CD4-positive, alpha-beta T cell treated with Interleukin-1 beta for 1 hour (primary cell): ENCODE measurements around the gene AAMDC.

Source experiments
- DNase-seq, 2 donors: peaks; one replicate each; pipeline ENCODE4 v3.0.0-alpha.2; 2020 to 2022

The AAMDC gene

DNA sequence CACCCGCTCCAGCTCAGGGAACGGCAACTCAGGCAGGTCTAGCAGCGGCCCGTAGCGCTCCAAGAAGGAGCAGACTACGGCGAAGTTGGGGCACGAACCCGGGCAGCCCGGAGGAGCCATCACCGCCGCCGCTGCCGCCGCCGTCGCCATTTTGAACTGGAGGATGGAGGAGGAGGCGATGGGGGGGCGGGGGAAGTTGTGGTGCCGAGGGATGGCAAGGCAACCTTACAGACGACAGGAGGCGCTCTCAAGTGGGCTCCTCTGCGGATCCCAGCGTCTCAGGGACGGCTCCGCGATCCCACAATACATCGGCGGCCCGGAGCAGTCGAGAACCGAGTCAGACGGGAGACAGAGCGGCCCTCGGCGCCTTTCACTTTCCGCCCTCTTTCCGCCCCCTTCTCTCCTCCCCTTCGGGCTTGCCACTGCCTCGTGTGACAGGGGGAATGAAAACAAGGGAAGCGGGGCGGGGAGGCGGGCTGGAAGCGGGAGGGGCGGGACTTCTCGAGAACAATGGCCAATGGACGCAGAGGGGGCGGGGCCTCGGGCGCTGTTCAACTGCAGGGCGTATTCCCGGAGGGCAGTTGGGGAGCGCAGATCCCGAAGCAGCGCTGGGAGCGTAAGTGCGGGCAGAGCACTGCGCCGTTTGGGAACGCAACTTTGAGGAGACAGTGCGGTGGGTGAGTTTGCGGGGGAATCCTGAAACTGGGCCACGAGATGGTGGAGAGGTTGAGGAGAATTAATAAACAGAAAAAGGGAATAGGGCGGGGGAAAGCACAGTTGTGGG is at the start of gene AAMDC, which contains the start of gene RSF1:
TSS of gene AAMDC (plus strand) at position 580 of the 784 bp plus-strand sequence. CDS start 21,353 bp downstream, outside the sequence.
TSS of gene RSF1 (minus strand) at position 158 of the 784 bp plus-strand sequence. CDS start at position 150, 8 bp downstream.
- DNase-seq: peak; percentile 97 to 98

DNA sequence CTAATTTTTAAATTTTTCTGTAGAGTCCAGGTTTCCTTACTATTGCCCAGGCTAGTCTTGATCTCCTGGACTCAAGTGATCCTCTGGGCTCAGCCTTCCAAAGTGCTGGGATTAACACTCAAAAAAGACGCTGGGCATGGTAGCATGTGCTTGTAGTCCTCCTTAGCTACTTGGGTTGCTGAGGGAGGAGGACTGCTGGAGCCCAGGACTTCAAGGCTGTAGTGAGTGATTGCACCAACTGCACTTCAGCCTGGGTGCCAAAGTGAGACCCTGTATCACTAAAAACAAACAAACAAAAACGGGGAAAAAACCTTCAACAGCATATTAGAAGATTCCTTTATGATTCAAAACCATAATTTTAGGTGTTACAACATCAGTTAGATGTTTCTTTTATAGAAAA is 45.0 kb upstream of the AAMDC start:
- DNase-seq: no peak

DNA sequence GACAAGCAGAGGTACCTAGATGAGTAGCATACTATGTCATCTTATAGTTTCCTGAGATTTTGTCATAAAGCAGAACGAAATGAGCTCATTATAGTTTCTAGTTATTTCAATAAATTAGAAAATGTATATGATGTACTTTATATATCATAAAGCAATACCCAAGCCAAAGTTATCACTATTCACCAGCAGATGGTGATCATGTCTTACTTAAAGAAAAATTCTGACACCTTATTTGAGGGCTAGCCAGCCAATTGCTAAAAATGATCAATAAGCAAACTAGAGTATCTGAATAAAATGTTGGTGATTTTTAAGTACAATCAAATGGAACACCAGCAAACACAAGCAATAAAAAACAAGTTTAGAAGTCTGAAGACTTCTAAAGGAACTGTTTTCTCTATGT is 44.5 kb upstream of the AAMDC start:
- peak in 1 of 2 donors; percentile 48 for DNase-seq

DNA sequence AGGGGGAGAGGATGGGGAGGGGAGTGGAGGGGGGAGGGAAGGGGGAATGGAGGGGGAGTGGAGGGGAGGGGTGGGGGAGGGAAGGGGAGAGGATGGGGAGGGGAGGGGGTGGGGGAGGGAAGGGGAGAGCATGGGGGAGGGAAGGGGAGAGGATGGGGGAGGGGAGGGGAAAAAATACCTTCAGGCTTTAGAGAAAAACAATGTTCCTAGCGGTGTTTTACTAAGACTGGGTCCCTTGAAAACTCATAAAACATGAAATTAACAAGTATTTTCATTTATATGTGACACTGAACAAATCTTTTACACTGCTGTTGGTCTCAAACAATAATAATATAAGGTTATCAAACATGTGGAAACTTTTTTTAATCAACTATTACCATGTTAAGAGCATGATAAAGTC is 42.8 kb upstream of the AAMDC start:
- DNase-seq: no peak

DNA sequence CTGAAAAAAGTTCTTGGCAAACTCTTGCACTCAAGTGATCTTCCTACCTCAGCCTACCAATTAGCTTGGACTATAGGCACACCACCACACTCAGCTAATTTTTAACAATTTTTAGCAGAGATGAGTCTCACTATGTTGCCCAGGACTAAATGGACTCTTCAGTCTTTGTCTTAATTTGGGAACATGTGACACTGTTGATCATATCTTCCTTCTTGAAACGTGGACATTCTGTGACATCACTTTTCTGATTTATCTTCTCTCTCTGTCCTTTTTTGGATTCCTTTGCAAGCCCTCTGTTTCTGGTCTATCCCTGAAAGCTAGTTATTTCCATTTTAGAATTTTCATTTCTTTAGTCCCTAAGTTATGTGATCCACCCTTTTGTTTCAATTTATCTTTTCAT is 42.4 kb upstream of the AAMDC start:
- DNase-seq: no peak

DNA sequence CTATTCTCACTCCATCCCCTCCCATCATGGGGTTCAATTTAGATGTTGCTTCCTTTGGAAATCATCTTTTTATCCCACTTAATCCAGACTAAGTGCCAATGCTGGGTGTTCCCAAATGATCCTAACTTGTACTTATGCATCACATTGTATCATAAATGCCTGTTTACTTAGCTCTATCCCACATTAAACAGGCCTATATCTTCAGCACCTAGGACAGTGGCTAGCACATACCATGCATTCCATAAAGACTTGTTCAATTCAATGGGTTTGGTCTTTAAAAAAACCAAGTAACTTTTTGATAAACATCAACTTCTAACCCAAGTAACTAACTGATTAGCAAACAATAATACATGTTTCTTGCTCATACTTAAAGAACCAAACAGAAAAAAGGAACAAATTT is 41.0 kb upstream of the AAMDC start:
- no peak for DNase-seq

DNA sequence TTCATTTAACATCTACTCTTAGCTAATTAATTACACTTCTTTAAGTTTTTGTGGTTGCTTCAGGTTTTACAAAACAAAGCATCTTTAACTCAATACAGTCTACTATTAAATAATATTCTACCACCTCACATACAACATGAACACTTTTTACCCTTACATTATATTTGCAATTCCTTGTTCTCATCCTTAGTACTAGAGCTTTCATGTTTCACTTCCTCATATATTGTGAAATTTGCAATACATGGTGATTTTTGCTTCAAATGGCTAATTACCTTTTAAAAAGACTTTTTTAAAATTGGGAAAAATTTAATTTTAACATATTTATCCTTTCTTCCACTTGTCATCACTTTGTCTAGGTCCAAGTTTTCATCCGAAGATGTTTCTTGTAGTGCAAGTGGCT is 37.9 kb upstream of the AAMDC start:
- no peak for DNase-seq

DNA sequence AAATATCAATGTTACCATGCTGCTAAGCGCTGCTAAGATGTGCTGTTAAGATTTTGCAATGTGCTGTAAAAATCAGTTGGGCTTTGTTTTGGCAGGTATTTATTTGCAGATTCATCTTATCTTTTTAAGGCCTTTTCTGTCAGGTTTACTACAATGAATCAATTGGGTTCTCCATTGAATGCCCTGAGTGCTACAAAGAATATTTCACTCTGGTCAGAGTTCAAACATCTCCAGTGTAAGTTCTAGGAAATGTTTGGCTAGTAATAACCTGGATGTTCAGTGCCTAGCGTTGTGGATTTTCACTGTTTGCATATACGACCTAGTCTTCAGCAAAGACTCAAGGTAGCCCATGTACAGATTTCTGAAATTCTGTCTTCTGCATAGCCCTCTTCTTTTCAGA is 36.4 kb upstream of the AAMDC start:
- DNase-seq: no peak

DNA sequence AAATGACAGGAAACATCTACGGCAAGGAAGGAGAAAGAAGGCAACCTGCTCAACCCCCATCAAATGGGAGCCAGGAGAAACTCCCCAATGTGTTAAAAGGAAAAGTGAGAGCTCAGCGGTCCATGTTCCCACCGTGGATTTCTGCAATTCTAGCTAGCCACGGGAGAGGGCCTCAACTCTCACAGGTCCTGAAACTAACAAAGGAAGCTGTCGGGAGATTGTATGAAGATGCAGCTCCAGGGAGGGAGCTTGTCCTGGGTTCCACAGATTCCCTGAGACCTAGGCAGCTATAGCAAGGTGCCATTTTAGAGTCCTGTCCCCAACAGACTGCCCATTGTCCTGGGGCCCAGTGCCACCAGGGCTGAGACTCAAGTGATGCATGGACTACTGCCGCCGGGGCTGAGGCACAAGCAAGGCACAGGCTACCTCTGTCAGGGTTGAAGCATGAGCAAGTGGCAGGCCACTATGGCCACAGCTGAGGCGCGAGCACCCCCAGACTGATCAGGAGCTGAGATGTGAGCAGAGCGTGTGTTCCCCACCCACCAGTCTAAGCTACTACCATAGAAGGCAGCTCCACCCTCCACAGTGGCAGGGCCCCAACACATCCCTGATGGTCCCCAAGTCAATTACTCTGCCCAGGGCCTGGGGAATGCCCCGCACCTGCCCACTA is 31.7 kb upstream of the AAMDC start:
- DNase-seq: no peak

DNA sequence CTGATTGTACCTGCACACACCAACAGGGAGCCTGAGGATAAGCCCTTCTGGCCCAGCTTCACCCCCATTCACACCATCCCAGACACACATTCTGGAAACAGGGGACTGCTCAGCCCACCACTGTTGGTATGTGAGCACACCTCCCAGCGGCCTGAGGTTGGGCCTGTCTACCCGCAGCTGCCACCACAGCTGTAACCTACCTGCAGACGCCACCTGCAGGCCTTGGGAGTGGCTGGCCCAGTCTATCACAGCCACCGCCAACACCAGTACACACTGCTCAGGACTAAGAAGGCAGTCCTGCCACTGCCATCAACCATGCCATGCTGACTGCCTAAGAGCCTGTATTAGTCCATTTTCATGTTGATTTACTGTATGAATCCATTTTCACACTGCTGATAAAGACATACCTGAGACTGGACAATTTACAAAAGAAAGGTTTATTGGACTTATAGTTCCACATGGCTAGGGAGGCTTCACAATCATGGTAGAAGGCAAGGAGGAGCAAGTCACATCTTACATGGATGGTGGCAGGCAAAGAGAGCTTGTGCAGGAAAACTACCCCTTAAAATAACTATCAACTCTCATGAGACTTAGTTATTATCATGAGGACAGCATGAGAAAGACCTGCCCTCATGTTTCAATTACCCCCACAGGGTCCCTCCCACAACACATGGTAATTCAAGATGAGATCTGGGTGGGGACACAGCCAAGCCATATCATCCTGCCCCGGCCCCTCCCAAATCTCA is 31.0 kb upstream of the AAMDC start:
- no peak for DNase-seq

DNA sequence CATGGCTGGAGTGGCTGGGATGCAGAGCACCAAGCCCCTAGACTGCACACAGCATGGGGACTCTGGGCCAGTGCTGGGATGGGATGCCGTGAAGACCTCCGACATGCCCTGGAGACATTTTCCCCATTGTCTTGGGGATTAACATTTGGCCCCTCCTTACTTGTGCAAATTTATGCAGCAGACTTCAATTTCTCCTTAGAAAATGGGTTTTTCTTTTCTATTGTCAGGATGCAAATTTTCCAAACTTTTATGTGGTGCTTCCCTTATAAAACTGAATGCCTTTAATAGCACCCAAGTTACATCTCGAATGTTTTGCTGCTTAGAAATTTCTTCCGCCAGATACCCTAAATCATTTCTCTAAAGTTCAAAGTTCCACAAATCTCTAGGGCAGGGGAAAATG is 29.6 kb upstream of the AAMDC start:
- no peak for DNase-seq

DNA sequence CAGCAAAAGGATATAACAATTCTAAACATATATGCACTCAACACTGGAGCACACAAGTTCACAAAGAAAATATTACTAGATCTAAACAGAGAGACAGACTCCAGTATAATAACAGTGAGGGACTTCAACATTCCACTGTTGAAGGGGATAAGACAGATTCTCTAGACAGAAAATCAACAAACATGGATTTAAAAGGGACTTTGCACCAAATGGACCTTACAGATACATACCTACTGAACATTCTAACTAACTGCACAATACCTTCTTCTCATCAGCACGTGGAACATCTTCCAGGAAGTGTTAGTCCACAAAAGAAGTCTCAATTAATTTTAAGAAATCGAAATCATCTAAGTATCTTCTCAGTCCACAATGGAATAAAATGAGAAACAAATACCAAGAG is 27.0 kb upstream of the AAMDC start:
- DNase-seq: no peak

DNA sequence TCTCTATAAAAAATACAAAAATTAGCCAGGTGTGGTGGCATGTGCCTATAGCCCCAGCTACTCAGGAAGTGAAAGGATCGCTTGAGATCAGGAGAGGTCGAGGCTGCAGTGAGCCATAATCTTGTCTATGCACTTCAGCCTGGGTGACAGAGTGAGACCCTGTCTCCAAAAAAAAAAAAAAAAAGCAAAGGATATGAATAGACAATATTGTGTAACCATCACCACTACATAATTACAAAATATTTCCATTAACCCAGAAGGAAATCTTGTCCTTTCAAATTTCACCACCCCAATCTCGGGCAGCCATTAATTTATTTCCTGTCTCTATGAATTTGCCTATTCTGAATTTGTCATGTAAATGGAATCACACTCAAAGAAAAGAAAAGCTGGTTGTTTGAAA is 21.6 kb upstream of the AAMDC start:
- no peak for DNase-seq

DNA sequence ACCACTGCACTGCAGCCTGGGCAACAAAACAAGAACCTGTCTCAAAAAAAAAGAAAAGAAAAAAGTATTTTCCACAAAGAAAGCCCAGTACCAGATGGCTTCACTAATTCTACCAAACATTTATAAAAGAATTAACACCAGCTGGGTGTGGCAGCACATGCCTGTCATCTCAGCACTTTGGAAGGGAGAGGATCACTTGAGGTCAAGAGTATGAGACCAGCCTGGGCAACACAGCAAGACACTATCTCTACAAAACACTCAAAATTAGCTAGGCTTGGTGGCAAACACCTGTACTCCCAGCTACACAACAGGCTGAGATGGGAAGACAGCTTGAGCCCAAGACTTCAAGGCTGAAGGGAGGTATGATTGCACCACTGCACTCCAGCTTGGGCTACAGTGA is 20.5 kb upstream of the AAMDC start:
- no peak for DNase-seq

DNA sequence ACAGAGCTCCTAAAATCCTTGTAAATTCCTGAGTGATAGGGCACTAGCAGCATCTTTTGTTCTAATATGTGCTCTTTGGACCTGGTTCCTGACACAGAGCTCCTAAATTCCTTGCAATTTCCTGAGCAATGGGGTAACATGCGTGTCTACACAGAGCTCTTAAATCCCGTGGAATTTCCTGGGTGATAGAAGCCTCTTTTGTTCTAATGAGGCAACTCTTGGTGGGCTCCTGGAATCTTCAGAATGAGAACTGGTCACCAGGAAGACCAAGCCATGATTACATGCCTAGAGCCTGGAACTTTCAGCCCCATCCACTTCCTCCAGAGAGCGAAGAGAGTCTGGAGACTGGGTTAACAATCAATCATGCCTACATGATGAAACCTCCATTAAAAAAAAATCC is 19.5 kb upstream of the AAMDC start:
- no peak for DNase-seq

DNA sequence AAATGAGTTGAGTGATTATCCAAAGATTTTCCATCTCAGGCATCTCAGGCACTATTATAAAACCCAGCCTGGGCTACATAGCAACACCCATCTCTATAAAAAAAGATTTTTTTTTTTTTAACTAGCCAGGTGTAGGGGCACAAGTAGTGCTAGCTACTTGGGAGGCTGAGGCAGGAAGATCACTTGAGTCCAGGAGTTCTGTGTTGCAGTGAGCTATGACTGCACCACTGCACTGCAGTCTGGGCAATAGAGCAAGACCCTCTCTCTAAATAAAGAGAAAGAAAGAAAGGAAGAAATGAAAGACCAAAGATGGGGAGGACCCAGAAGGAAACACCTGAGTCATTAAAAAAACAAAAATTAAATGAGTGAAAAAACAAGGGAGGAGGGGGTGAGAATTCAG is 14.5 kb upstream of the AAMDC start:
- no peak for DNase-seq

DNA sequence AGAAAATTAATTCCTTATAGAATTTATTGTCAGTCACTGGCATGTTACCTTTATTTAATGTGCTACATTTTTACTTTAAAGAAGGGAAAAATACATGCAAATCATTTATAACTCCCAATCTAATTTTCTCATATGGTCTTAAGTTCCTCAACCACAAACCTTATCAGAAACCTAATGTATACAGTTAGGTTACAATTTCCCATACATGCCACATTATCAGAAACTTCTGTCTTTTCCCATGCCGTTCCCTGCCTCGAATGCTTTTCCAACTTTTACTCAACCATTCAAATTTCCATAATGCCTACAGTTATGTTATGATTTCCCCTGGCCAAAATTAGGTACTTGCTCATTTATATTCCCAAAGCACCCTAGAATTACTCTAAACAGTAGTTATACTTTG is 14.0 kb upstream of the AAMDC start:
- DNase-seq: no peak

DNA sequence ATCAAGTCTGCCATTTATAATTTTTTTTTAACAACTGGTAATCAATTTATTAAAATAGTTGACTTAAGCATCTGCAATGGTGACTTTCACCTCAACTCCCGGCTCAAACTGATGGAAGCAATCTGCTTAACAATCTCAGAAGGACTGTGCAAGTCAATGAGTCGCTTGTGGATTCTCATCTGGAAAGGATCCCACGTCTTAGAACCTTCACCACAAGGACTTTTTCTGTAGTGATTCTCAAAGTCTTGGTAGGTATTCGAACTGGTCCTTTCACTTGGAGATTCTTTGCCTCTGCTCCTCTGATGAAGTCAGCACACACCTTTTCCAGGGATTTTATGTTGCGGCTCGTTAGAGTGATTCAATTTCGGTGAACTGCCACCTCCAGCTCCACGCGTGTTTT is 7.7 kb upstream of the AAMDC start:
- no peak for DNase-seq

DNA sequence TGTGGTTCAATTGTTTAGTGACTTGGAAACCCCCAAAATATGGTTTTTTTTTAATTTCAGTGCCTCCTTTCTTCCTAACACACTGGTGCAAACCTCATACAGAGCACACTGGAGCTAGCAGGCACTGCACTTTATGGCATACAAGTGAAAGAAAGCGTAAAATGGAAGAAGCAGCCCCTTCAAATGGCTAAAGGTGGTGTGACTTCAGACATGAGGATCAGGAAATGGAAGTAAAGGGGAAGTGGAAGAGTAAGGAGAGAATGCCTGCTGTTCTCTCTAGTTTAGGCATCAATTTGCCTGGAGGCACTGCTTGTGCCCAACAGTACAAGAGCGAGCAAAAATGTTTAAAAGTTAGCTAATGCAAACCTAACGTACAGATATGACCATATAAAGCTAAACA is 6.1 kb upstream of the AAMDC start:
- no peak for DNase-seq

DNA sequence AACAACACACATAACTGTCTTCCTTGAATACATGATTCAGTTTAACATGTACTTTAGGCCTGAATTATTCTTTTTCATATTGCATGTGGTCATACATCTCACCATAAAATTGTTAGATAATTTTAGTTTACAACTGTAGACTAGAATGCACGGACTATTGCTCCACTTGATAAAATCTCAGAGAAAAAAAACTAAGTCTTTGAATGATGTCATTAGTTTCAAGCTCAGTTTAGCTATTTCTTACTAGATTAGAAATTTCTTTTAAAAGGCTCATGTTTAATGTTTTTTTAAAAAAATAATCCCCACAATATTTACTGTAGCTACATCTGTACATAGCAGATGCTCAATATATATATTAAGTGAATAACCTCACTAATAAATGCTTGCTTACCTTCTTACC is 5.5 kb upstream of the AAMDC start:
- no peak for DNase-seq

DNA sequence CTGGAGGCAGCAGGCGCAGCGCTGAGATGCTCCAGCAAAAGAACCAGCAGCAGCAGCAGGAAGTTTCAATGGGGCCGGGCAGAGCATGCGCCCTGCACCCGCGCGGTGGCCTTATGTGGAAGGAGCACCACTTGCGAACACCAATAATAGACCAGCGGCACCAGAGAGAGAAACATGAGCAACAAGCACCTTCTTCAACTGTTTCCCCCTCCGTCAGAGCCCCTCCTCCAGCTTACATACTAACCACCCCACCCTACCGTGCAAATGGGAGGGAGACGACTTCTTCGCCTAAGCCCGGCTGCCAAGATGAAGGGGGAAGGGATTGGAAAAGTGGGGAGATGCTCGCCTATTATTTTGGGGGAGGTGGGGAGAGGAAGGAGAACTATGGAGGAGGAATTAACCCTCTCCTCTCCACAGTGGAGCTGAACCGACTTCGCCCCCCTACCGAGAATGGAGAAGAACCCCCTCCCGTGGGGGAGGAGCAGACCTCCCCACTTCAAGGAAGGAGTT is 1.5 kb upstream of the AAMDC start:
- DNase-seq: peak; percentile 84

DNA sequence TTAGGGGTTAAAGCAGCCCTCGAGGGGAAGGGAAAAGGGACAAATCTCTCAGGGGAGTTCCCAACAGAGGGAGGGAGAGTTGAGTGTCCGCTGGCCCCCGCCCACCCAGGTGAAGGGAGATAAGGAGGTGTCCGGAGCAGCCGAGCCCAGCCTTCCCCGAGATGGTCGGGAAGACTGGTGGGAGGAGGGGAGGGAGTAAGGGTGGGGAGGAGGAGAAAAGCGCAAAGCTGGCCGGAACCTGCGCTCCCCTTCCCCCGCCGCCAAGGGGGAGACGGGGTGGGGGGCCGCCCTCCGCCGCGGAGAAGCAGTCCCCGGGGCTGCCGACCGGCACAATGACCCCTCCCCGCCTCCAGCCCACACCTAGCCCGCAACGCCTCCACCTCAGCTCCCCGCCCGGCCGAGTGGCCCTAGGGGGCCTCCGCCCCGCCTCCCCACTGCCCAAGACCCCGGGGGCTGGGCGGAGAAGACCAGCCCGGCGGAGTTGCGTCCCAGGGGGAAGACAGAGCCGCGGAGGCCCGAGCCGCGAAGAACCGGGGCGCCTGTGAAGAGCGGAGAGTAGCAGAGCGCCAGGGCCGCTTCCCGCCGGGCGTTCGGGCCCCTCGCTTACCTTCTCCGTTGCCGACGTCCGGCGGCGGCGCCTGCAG is 901 bp upstream of the AAMDC start:
- peak; percentile 32 to 34 for DNase-seq

DNA sequence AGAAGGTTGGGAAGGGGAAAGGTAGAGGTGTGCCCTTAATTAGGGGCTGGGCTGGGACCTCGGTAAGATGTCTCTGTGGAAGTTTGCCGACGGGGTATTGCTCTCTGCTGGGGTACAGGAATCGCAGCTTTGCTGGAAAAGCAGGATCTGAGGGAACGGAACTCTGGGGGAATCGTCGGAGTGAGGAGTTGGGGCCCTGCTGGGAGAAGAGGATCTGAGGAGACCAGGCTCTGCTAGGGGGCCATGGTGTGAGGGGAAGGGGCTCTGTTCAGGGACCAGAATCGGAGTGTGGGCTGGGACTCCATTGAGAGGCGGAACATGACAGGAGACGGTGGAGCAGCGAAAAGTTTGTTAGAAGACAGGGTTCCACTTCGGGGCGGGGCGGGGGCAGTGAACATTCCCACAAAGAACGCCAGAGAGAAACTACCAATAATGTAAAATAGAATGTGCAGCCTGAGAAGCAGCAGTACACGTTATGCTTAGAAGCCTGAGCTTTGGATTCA is 456 bp downstream of the AAMDC start:
- peak in 1 of 2 donors; percentile 4 for DNase-seq
